ENCODE data around the gene EPB41. TPM values are rescaled to one million over a fixed set of nuclear protein-coding genes. Genes with fewer than 3 reads are reported as not detected.

The EPB41 gene
- polyA plus RNA-seq, 1 of the 3 experiments (the other 2 are of a cell fraction) = 7.4 TPM

GRCh38 chr1:28982198-28982597 is 67.8 kb downstream of the EPB41 start:
- CTCF ChIA-PET = interaction anchor here (1.2 kb wide), 1 partner anchor 51 kb away, joined by 4 read pairs; no protein-coding TSS in a partner anchor
- no peak overlapping the region for H3K4me3 ChIP-seq (ENCODE audit: low read depth in 2 of 2, low read length in 1 of 2)

DNA sequence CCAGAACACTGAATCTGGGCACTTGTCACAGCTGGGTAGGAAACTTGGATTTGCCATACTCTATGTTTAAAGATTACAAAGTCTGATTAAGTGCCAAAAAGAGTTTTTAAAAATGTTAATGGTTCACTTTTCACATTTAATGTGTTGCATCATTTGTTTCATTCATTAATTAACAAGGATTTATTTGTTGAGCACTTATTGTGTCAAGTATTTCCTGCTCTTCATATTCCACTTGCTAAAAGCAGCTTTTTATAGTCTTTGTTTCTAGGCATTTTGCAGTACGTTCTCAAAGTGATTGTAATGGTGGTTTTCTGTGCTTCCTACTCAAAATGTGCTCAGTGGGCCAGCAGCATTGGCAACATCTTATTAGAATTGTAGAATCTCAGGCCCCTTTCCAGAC is 68.7 kb downstream of the EPB41 start:
- Histone ChIP-seq H2AFZ (ENCODE audit: low read depth) (no peak overlapping the region), H3K9me2 (no peaks in the 10 kb centered on the region), H3K4me2 (no peak overlapping the region), H3K4me1 (ENCODE audit: control insufficient read depth in 1 of 2, insufficient read depth in 2 of 2, low read depth in 1 of 2, low read length in 1 of 2) (peaks cover 0 to 20% of the 10 kb centered on the region in 2 experiments; a peak in 1 of 4 replicates), H3K4me3 (ENCODE audit: low read depth in 2 of 2, low read length in 1 of 2) (no peak overlapping the region), H3K9ac (no peak overlapping the region), H3K27ac (ENCODE audit: low read depth in 2 of 2, low read length in 1 of 2) (no peak overlapping the region), H3K79me2 (ENCODE audit: insufficient read depth) (no peaks in the 10 kb centered on the region), H4K20me1 (ENCODE audit: insufficient read depth) (no peaks in the 10 kb centered on the region), H3K27me3 (ENCODE audit: insufficient read depth) (no peaks in the 10 kb centered on the region), H3F3A (replicated peaks; ENCODE audit: insufficient read depth) (no peaks in the 10 kb centered on the region), H3K9me3 (no peaks in the 10 kb centered on the region), H3K36me3 (replicated peaks in 1 of 2; ENCODE audit: control insufficient read depth in 1 of 2, insufficient read depth in 2 of 2, low read length in 1 of 2) (no peaks in the 10 kb centered on the region)
- WGBS (ENCODE audit: low lambda C conversion rate) = 90% methylated on average over 1 of the region's 1 CpG
- ChIA-PET CTCF (interaction anchor here (1.2 kb wide), 1 partner anchor 50 kb away, joined by 4 read pairs; no protein-coding TSS in a partner anchor), POLR2A (no interaction called here)
- DNase-seq = no peak
- TF ChIP-seq JUND (IDR thresholded peaks at IDR 0.05) (no peak), GABPA (IDR thresholded peaks at IDR 0.05; ENCODE audit: low read depth) (no peak), REST (IDR thresholded peaks at IDR 0.05; ENCODE audit: low read depth, low read length) (no peak), CTCF (IDR thresholded peaks at IDR 0.05) (no peak), ELF1 (IDR thresholded peaks at IDR 0.05) (no peak), POLR2AphosphoS5 (IDR thresholded peaks at IDR 0.05; ENCODE audit: low read depth, low read length) (no peak), USF1 (IDR thresholded peaks at IDR 0.05; ENCODE audit: borderline replicate concordance, low read depth) (no peak), SIN3A (IDR thresholded peaks at IDR 0.05; ENCODE audit: borderline replicate concordance, low read depth, low read length) (no peak), TEAD4 (IDR thresholded peaks at IDR 0.05; ENCODE audit: borderline replicate concordance, insufficient read depth) (no peak), RFX5 (IDR thresholded peaks at IDR 0.05; ENCODE audit: low read length) (no peak), TAF1 (IDR thresholded peaks at IDR 0.05; ENCODE audit: borderline replicate concordance, low read depth, low read length) (no peak), YY1 (IDR thresholded peaks at IDR 0.05; ENCODE audit: low read depth) (no peak), GATA2 (CRISPR knock-in tag; IDR thresholded peaks at IDR 0.05) (no peak), CHD2 (IDR thresholded peaks at IDR 0.05; ENCODE audit: low read length, partially characterized antibody) (no peak), FOXJ3 (CRISPR knock-in tag; IDR thresholded peaks at IDR 0.05) (no peak), NRF1 (IDR thresholded peaks at IDR 0.05; ENCODE audit: low read depth, low read length) (no peak)
- TF ChIP-seq, protein P1, sequence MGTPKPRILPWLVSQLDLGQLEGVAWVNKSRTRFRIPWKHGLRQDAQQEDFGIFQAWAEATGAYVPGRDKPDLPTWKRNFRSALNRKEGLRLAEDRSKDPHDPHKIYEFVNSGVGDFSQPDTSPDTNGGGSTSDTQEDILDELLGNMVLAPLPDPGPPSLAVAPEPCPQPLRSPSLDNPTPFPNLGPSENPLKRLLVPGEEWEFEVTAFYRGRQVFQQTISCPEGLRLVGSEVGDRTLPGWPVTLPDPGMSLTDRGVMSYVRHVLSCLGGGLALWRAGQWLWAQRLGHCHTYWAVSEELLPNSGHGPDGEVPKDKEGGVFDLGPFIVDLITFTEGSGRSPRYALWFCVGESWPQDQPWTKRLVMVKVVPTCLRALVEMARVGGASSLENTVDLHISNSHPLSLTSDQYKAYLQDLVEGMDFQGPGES (IDR thresholded peaks at IDR 0.05; ENCODE audit: low read depth, low read length) = no peak
- TF ChIP-seq, protein P2, sequence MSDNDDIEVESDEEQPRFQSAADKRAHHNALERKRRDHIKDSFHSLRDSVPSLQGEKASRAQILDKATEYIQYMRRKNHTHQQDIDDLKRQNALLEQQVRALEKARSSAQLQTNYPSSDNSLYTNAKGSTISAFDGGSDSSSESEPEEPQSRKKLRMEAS (IDR thresholded peaks at IDR 0.05; ENCODE audit: low read depth) = no peak

More at GRCh38 chr1:28982198-28982597, 67.8 kb downstream of the EPB41 start:
- no peak for TF ChIP-seq NRF1 (IDR thresholded peaks at IDR 0.05; ENCODE audit: low read depth, low read length)
- TF ChIP-seq, protein P1 (IDR thresholded peaks at IDR 0.05; ENCODE audit: low read depth, low read length) = no peak
- TF ChIP-seq RFX5 (IDR thresholded peaks at IDR 0.05; ENCODE audit: low read length) = no peak
- WGBS (ENCODE audit: low lambda C conversion rate) = 96% methylated on average over 6 of the region's 6 CpGs
- no peak overlapping the region for H3K9ac ChIP-seq
- H3K4me2 ChIP-seq = no peak overlapping the region
- DNase-seq = no peak
- H3F3A ChIP-seq (replicated peaks; ENCODE audit: insufficient read depth) = no peaks in the 10 kb centered on the region
- no peaks in the 10 kb centered on the region for H3K27me3 ChIP-seq (ENCODE audit: insufficient read depth)
- peaks cover 0 to 13% of the 10 kb centered on the region in 2 experiments; a peak in 1 of 4 replicates for H3K4me1 ChIP-seq (ENCODE audit: control insufficient read depth in 1 of 2, insufficient read depth in 2 of 2, low read depth in 1 of 2, low read length in 1 of 2)
- no peaks in the 10 kb centered on the region for H3K9me3 ChIP-seq
- H3K9me2 ChIP-seq = no peaks in the 10 kb centered on the region
- H4K20me1 ChIP-seq (ENCODE audit: insufficient read depth) = no peaks in the 10 kb centered on the region
- no peaks in the 10 kb centered on the region for H3K79me2 ChIP-seq (ENCODE audit: insufficient read depth)
- POLR2A ChIA-PET = no interaction called here
- no peak overlapping the region for H2AFZ ChIP-seq (ENCODE audit: low read depth)
- no peak overlapping the region for H3K27ac ChIP-seq (ENCODE audit: low read depth in 2 of 2, low read length in 1 of 2)
- no peaks in the 10 kb centered on the region for H3K36me3 ChIP-seq (replicated peaks in 1 of 2; ENCODE audit: control insufficient read depth in 1 of 2, insufficient read depth in 2 of 2, low read length in 1 of 2)

Data from SK-N-SH (cell line).